Trophoblast cell (in vitro differentiated cells and primary cell): ENCODE results near the gene AGT.

Experiments
- DNase-seq, 2 donors: peaks; one replicate each; pipeline ENCODE4 v3.0.0-alpha.2; 2016
- H2AFZ ChIP-seq: 2 replicates; pipeline ENCODE4 v1.6.1; 2013; ENCODE audit warnings: low read length, moderate library complexity, mild to moderate bottlenecking; ENCODE audit not compliant: insufficient read depth, poor library complexity
- H2AK5ac ChIP-seq: 2 replicates; pipeline ENCODE4 v1.6.1; 2013; ENCODE audit warnings: mild to moderate bottlenecking, low read length
- H2BK120ac ChIP-seq: 2 replicates; pipeline ENCODE4 v1.6.1; 2013; ENCODE audit warnings: low read length, mild to moderate bottlenecking, moderate library complexity; ENCODE audit not compliant: insufficient read depth, poor library complexity
- H2BK12ac ChIP-seq: 2 replicates; pipeline ENCODE4 v1.6.1; 2013; ENCODE audit warnings: mild to moderate bottlenecking, low read length, moderate library complexity
- H2BK5ac ChIP-seq: 2 replicates; pipeline ENCODE4 v1.6.1; 2013; ENCODE audit warnings: low read length, low read depth, moderate library complexity, mild to moderate bottlenecking; ENCODE audit not compliant: poor library complexity
- H3K14ac ChIP-seq: 2 replicates; pipeline ENCODE4 v1.6.1; 2013; ENCODE audit warnings: mild to moderate bottlenecking, low read length
- H3K18ac ChIP-seq: 2 replicates; pipeline ENCODE4 v1.6.1; 2013; ENCODE audit warnings: mild to moderate bottlenecking, low read length
- H3K23ac ChIP-seq: 2 replicates; pipeline ENCODE4 v1.6.1; 2013; ENCODE audit warnings: low read length
- H3K27ac ChIP-seq: 2 replicates; pipeline ENCODE4 v1.5.1; 2013; ENCODE audit warnings: low read depth, mild to moderate bottlenecking, inconsistent platforms, low read length, moderate library complexity
- H3K27me3 ChIP-seq: 2 replicates; pipeline ENCODE4 v1.6.1; 2013; ENCODE audit warnings: inconsistent platforms, mild to moderate bottlenecking, low read length, moderate library complexity; ENCODE audit not compliant: insufficient read depth
- H3K36me3 ChIP-seq, 2 experiments: 1 replicate in 1 of 2; 2 replicates in 1 of 2; pipeline ENCODE4 v1.6.1; 2013; ENCODE audit warnings: low read length in 2 of 2, mild to moderate bottlenecking in 2 of 2, moderate library complexity in 1 of 2; ENCODE audit not compliant: insufficient read depth in 2 of 2, control insufficient read depth in 1 of 2
- H3K4ac ChIP-seq: 2 replicates; pipeline ENCODE4 v1.6.1; 2013; ENCODE audit warnings: low read depth, mild to moderate bottlenecking, low read length, moderate library complexity
- H3K4me1 ChIP-seq, 2 experiments: 1 replicate in 1 of 2; 2 replicates in 1 of 2; pipeline ENCODE4 v1.6.1; 2013; ENCODE audit warnings: low read length in 2 of 2, mild to moderate bottlenecking in 2 of 2, moderate library complexity in 1 of 2; ENCODE audit not compliant: insufficient read depth in 2 of 2, control insufficient read depth in 1 of 2
- H3K4me2 ChIP-seq: 2 replicates; pipeline ENCODE4 v1.6.1; 2013; ENCODE audit warnings: inconsistent platforms, mild to moderate bottlenecking, low read length, moderate library complexity
- H3K4me3 ChIP-seq: 2 replicates; pipeline ENCODE4 v1.5.1; 2013; ENCODE audit warnings: mild to moderate bottlenecking, low read depth, low read length, inconsistent platforms
- H3K79me1 ChIP-seq: one replicate; pipeline ENCODE4 v1.6.1; 2013; ENCODE audit warnings: low read length
- H3K79me2 ChIP-seq: 2 replicates; pipeline ENCODE4 v1.6.1; 2013; ENCODE audit warnings: low read length, mild to moderate bottlenecking; ENCODE audit not compliant: control insufficient read depth, insufficient read depth, poor library complexity
- H3K9ac ChIP-seq: 2 replicates; pipeline ENCODE4 v1.6.1; 2013; ENCODE audit warnings: mild to moderate bottlenecking, low read length
- H3K9me3 ChIP-seq: 2 replicates; pipeline ENCODE4 v1.6.1; 2013; ENCODE audit warnings: low read depth, mild to moderate bottlenecking, control low read depth, inconsistent platforms, low read length; ENCODE audit not compliant: insufficient read depth
- H4K12ac ChIP-seq: 2 replicates; pipeline ENCODE4 v1.6.1; 2013; ENCODE audit warnings: low read depth, mild to moderate bottlenecking, low read length, moderate library complexity
- H4K8ac ChIP-seq: 2 replicates; pipeline ENCODE4 v1.6.1; 2013; ENCODE audit warnings: low read depth, mild to moderate bottlenecking, low read length, moderate library complexity
- H4K91ac ChIP-seq: one replicate; pipeline ENCODE4 v1.6.1; 2013; ENCODE audit warnings: low read depth, mild to moderate bottlenecking, low read length, moderate library complexity
- WGBS: extraction: QIAGEN DNeasy Blood & Tissue Kit; methylation state at CpG from one replicate; pipeline ENCODE4 v1.1.7; 2013; ENCODE audit warnings: missing lambda C conversion rate; ENCODE audit not compliant: insufficient read length, insufficient coverage; ENCODE audit errors: extremely low coverage; 5-methylcytosine and 5-hydroxymethylcytosine counted together

Gene AGT

GRCh38 chr1:230706020-230706699 lies 7.8 kb downstream of the AGT start:
- no CpG with 5 or more reads among the region's 9 CpGs for WGBS
- no peak overlapping the region for H3K27ac ChIP-seq
- no peaks in the 10 kb centered on the region for H3K79me1 ChIP-seq
- H3K27me3 ChIP-seq: no peaks in the 10 kb centered on the region
- H3K4me3 ChIP-seq: no peak overlapping the region
- no peak overlapping the region for H2BK5ac ChIP-seq
- no peak overlapping the region for H3K4ac ChIP-seq
- no peak overlapping the region for H3K14ac ChIP-seq
- H2BK120ac ChIP-seq: no peak overlapping the region
- no peak overlapping the region for H3K4me2 ChIP-seq
- H3K9me3 ChIP-seq: no peaks in the 10 kb centered on the region
- no peaks in the 10 kb centered on the region for H3K36me3 ChIP-seq
- no peak overlapping the region for H4K91ac ChIP-seq
- no peaks in the 10 kb centered on the region for H3K79me2 ChIP-seq
- H4K8ac ChIP-seq: no peak overlapping the region
- no peak overlapping the region for H2AFZ ChIP-seq
- no peak for DNase-seq
- H3K9ac ChIP-seq: no peak overlapping the region
- H3K4me1 ChIP-seq: peaks cover 7 to 9% of the 10 kb centered on the region in 2 experiments
- H2BK12ac ChIP-seq: no peak overlapping the region
- H4K12ac ChIP-seq: no peak overlapping the region
- H3K23ac ChIP-seq: no peak overlapping the region
- no peak overlapping the region for H2AK5ac ChIP-seq
- H3K18ac ChIP-seq: no peak overlapping the region

DNA sequence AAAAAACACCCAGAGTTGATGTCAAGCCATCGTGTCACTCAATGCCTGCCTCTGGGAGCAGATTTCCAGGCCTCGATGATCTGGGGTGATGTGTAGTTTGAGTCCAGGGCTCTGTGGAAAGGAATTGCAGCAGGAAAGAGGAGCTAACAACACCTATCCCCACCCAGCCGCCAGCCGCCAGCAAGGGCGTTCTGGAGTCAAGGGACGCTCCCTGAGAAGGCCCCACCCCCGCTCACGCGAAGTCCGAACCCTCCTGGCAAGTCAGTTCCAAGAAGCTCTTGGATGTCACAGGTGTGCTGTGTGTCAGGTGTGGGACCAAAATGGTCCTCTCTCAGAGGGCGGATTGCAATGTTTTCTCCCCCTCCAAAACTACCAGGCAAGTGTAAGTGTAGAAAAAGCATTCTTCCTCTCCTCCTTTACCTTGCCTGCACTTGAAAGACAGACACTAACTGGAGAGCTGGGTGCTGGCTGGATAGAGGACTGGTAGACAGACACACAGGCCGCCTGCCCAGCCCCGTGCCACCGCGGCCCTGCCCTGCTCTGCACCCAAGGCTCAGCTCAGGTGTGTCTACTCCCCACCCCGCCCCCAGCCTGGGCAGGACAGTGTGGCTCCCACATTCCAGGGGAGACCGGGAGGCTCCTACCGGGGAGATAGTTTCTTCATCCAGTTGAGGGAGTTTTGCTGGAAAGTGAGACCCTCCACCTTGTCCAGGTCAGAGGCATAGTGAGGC lies 8.5 kb downstream of the AGT start:
- DNase-seq: no peak
- no peak overlapping the region for H2BK5ac ChIP-seq
- H2BK12ac ChIP-seq: no peak overlapping the region
- no peaks in the 10 kb centered on the region for H3K9me3 ChIP-seq
- no peak overlapping the region for H3K9ac ChIP-seq
- no peak overlapping the region for H3K27ac ChIP-seq
- no peak overlapping the region for H3K4ac ChIP-seq
- H3K36me3 ChIP-seq: no peaks in the 10 kb centered on the region
- H3K23ac ChIP-seq: no peak overlapping the region
- no peak overlapping the region for H2AFZ ChIP-seq
- peaks cover 7 to 9% of the 10 kb centered on the region in 2 experiments for H3K4me1 ChIP-seq
- no peaks in the 10 kb centered on the region for H3K79me1 ChIP-seq
- H4K12ac ChIP-seq: no peak overlapping the region
- no peak overlapping the region for H4K8ac ChIP-seq
- H3K18ac ChIP-seq: no peak overlapping the region
- no peak overlapping the region for H2BK120ac ChIP-seq
- H3K4me3 ChIP-seq: no peak overlapping the region
- H3K14ac ChIP-seq: no peak overlapping the region
- H3K4me2 ChIP-seq: no peak overlapping the region
- WGBS: no CpG with 5 or more reads among the region's 18 CpGs
- H4K91ac ChIP-seq: no peak overlapping the region
- no peak overlapping the region for H2AK5ac ChIP-seq
- H3K79me2 ChIP-seq: no peaks in the 10 kb centered on the region
- H3K27me3 ChIP-seq: no peaks in the 10 kb centered on the region

- Histone ChIP-seq H4K8ac (no peak overlapping the region), H3K18ac (no peak overlapping the region), H3K4ac (no peak overlapping the region), H2AK5ac (no peak overlapping the region), H4K91ac (no peak overlapping the region), H2BK120ac (no peak overlapping the region), H3K9ac (no peak overlapping the region), H3K27ac (no peak overlapping the region), H3K27me3 (no peaks in the 10 kb centered on the region), H4K12ac (no peak overlapping the region), H3K4me3 (no peak overlapping the region), H3K14ac (no peak overlapping the region), H3K4me2 (no peak overlapping the region), H2BK5ac (no peak overlapping the region), H2BK12ac (no peak overlapping the region), H3K4me1 (peaks cover 7 to 9% of the 10 kb centered on the region in 2 experiments), H3K36me3 (no peaks in the 10 kb centered on the region), H2AFZ (no peak overlapping the region), H3K79me2 (no peaks in the 10 kb centered on the region), H3K9me3 (no peaks in the 10 kb centered on the region), H3K23ac (no peak overlapping the region), H3K79me1 (no peaks in the 10 kb centered on the region)
- WGBS: no CpG with 5 or more reads among the region's 7 CpGs
- DNase-seq: no peak
Measured at GRCh38 chr1:230704830-230705229, 9.1 kb downstream of the AGT start.

GRCh38 chr1:230703679-230704385 lies 10.1 kb downstream of the AGT start:
- H3K4ac ChIP-seq: no peak overlapping the region
- no peak overlapping the region for H2BK5ac ChIP-seq
- H3K4me2 ChIP-seq: no peak overlapping the region
- H2BK120ac ChIP-seq: no peak overlapping the region
- H3K4me1 ChIP-seq: peaks cover 6 to 8% of the 10 kb centered on the region in 2 experiments
- H3K36me3 ChIP-seq: no peaks in the 10 kb centered on the region
- H3K14ac ChIP-seq: no peak overlapping the region
- H3K79me1 ChIP-seq: no peaks in the 10 kb centered on the region
- H2BK12ac ChIP-seq: no peak overlapping the region
- H3K79me2 ChIP-seq: no peaks in the 10 kb centered on the region
- no peak overlapping the region for H4K8ac ChIP-seq
- DNase-seq: peak in 1 of 2 donors; percentile 1
- no peak overlapping the region for H2AK5ac ChIP-seq
- H3K4me3 ChIP-seq: no peak overlapping the region
- H4K91ac ChIP-seq: no peak overlapping the region
- no peak overlapping the region for H3K27ac ChIP-seq
- H3K27me3 ChIP-seq: no peaks in the 10 kb centered on the region
- no peak overlapping the region for H4K12ac ChIP-seq
- no peak overlapping the region for H3K9ac ChIP-seq
- no peak overlapping the region for H3K18ac ChIP-seq
- H3K23ac ChIP-seq: no peak overlapping the region
- H3K9me3 ChIP-seq: no peaks in the 10 kb centered on the region
- WGBS: no CpG with 5 or more reads among the region's 8 CpGs
- no peak overlapping the region for H2AFZ ChIP-seq
